CD4-positive, alpha-beta T cell treated with Interleukin-15 for 4 hours (primary cell): ENCODE data around the gene KLRG1.

Experiments
- DNase-seq: peaks from one replicate; pipeline ENCODE4 v3.0.0-alpha.2; 2020; ENCODE audit warnings: low spot score

Gene KLRG1

DNA sequence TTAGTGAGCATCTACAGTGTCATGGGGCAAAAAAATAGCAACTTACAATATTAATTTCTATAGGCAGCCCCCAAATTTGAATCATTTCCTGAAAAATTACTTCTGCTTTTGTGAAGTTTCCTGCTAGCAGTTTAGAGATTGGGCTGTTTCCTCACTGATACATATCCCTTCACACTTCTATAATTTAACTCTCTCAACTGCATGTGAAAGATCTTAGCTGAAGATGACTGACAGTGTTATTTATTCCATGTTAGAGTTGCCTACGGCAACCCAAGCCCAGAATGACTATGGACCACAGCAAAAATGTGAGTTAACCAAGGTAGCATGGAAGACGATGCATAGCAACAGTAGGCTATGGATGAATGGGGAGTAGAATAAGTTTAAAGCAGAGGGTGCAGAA lies at the start of gene KLRG1:
Gene KLRG1 (plus strand): TSS at position 134 of the 400 bp plus-strand sequence. CDS start 90 bp downstream, at position 224.
- DNase-seq, result peak; percentile 50

- DNase-seq, result no peak
These were observed 47.5 kb upstream of the KLRG1 start for GRCh38 chr12:8941691-8942478.

DNA sequence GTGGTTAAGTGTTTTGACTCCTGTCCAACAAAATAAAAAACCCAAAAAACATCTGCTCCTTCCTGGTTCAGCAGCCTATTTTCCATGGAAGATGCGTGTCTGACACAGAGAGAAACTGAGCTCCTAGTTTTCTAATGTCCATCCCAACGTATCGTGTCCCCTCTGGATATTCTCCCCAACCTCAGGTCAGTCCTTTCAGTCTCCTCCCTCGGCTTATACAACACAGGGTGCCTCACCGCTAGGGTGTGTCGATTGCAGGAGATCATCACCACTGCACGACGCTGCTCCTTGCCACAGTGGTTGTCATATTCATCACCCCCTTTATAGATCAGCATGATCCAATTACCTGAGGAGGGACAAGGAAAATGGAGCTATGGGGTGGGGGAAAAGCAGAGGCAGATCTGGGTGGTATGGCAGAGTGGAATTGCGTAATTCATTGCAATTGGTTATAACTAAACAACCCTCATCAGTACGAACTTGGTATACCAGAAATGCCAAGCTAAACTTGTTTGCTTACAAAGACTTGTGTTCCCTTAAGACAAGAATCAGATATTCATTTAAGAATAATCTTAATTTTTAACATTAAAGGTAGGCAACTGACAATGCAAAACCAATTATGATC lies 45.7 kb upstream of the KLRG1 start:
- no peak for DNase-seq

DNA sequence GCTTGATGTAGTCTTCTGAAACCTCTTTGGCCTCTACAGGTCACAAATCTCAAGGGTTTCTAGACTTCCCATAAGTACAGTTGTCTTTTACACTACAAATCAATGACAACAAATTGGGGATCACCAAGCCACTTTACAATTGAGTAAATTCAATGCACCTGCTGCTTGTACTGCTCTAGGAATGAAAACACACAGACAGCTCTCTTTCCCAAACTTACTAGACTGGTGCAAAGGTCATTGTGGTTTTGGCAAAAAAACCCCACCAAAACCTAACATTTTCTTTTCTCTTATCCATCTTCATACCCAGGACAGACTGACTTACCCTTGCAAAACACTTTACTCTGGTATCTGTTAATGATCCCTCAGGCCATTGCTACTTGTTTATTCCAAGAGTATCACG lies 42.6 kb upstream of the KLRG1 start:
- no peak for DNase-seq

- DNase-seq, result no peak
These were observed 41.6 kb upstream of the KLRG1 start for GRCh38 chr12:8947737-8948136.

DNA sequence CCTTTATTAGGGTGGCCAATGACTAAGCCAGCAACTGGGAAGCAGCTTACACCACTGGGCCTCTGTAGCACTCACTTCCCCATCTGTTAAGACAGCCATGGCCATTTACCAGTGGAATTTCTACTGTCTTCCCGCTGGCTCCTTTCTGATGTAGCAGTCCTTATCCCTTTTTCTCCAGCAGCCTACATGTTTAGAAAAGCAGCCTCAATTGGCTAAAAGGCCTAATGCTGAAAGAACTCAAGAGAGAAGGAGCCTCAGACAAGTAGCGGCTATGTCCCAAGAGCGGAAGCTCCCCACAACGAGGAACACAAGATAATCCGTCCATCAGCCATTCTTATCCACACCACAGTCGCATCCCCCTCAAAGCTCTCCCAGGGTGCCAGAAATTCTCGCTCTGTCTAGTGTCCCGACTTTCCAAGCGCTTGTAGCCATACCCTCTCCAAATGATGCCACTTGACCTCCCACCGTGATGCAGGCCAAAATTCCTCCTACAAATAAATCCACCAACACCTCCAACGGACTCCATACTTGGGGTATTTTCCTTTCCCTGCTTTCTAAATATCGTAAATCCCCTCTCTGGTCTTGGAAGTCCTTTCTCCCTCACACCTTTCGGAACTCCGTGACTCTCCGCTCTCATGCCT lies 40.5 kb upstream of the KLRG1 start:
- no peak for DNase-seq

DNA sequence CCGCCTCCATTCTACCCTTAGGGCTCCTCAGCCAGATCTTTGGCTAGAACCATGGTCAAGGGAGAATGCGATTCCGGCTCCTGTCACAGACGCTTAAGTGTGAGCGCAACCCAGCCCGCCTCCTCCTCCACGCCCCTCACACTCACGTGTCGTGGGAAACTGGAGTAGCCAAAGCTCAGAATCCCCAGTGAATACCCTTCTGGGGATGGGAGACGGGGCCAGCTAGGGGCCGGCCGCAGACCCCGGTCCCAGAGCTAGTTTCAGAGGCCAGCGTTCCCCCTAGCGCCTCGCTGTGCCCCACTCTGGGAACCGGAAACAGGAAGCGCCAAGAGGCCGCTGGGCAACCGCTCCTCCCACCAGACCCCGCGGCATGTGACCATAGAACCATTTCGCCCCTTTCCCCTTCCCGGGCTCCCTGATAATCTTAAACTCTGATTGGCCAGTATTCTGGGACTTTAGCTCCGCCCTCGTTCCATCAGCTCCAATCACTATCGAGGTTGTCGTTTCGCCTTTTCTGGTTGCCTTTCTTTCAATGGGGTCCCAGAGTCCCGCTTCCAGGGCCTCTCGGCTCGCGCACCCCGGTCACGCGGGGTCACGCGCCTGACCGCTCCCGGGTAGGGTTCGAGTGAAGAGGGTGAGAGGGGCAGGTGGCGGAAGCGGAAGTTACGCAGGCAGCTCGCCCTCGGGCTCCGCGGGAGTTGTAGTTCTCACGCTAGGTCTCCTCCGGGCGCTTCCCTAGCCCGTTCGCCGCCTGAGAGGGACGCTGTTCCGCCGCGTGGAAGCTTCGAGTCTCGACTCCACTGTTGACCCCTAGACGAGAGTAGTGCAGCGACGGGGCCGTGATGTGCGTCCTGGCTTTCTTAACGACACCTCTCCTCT lies 39.8 kb upstream of the KLRG1 start, which contains the start of gene M6PR:
Gene M6PR (minus strand): TSS at position 304 of the 879 bp plus-strand sequence. CDS start 3,241 bp downstream, outside the sequence.
- DNase-seq, result peak; percentile 89

- no peak for DNase-seq
These were observed 39.2 kb upstream of the KLRG1 start for GRCh38 chr12:8950221-8950527.

DNA sequence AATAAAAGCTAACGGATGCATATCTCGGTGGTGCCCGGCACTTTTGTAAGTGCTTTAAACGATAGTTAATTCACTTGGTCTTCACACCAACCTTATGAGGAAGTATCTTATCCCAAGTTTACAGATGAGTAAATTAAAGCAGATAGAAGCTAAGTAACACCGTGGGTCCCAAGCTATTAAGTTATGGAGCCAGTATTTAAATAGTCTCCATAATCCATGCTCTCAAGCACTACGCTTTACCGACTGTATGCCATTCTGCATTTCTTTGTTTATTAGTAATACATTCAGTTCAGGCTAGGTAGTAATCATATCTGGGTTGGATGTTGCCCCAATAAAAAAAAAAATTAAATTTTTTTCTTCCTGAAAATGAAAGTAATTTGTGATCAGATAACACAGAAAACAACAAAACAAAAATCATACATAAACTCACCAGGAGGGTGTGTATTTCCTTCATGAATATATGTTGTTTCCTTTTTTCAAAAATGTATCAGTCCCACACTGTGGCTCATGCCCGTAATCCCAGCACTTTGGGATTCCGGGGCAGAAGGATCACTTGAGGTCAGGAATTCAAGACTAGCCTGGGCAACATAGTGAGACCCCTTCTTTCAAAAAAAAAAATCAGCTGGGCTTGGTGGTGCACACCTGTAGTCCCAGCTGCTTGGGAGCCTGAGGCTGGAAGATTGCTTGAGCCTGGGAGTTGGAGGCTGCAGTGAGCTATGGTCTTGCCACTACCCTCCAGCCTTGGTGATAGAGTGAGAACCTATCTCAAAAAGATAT lies 38.5 kb upstream of the KLRG1 start:
- DNase-seq, result peak; percentile 51

DNA sequence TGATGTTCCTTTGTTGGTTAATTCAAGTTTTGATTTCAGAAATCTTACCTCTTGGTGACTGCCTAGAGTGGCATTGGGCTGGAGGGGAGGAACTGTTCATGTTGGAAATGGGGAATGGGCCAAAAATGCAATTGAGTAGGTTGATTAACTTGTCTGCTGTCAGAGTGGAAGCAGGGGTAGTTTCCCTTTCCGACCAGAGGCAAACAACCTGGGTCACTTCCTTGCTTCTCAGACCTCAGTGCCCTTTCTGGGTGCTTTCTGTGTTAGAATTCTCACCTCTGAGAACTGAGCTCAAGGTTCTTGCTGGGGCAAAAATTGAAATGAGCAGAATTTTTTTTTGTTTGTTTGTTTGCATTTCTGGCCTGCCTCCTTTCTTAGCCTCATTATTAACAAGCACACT lies 37.6 kb upstream of the KLRG1 start:
- peak; percentile 58 for DNase-seq

GRCh38 chr12:8953773-8954402 lies 35.5 kb upstream of the KLRG1 start:
- DNase-seq, result peak; percentile 80

- DNase-seq, result no peak
These were observed 33.3 kb upstream of the KLRG1 start for GRCh38 chr12:8956073-8956472.

DNA sequence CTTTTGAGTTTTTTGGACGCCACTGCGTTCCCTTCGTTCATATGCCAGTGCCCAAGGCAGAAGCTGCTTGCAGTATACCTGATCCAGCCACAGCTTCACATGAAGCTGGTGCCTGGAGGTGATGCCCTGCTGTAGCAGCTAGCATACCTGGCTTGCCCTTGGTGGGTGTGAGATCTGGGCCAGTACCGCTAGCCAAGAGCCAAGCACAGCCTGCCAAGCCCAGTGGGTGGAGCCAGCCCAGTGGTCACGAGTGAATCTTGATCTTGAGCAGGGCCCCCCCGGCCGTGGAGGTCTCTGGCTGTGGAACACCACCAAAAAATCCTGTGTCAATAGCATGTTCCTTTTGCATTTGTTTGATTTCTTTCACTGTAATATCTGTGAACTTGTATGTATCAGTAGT lies 32.6 kb upstream of the KLRG1 start:
- no peak for DNase-seq

DNA sequence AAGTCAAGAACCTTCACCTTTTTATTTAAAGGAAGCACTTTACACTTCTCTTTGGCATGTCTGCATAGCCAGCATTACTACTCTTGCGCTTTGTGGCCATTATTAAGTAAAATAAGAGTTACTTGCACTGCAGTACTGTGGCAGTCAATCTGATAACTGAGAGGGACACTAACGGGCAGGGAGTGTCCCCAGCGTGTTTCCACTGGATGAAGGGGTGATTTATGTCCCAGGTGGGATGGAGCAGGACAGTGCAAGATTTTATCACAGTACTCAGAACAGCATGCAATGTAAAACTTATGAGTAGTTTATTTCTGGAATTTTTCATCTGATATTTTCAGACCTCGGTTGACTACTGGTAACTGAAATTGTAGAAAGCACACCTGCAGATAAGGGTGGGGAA lies 31.8 kb upstream of the KLRG1 start:
- DNase-seq, result no peak

DNA sequence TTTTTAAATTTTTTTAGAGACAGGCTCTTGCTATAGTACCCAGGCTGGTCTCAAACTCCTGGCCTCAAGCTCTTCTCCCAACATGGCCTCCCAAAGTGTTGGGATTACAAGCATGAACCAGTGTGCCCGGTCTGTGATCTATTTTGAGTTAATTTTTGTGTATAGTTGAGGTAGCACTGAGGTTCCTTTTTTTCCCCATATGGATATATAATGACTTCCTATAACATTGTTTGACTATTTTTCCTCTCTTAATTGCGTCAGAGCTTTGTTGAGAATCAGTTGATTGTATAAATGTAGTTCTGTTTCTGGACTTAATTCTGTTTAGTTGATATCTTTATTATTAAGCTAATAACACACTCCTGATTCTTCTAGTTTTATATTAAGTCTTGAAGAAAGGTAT lies 31.3 kb upstream of the KLRG1 start:
- DNase-seq, result no peak

- peak; percentile 54 for DNase-seq
These were observed 29.2 kb upstream of the KLRG1 start for GRCh38 chr12:8960176-8960575.

DNA sequence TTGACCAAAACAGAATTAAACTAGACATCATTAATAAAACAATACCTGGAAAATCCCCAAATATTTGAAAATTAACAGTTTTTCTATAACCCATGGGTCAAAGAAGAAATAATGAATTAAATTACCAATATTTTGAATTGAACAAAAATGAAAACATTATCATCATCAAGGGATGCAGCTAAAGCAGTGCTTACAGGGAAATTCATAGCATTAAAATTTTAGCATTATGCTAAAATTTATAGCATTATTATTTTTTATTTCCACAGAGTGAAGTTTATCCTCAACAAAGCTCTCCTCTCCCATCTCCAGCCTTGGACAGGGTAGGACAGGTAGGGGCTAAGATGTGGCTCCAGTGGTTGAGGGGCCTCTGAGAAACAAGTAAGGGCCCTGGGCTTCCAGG lies 20.6 kb upstream of the KLRG1 start:
- no peak for DNase-seq

GRCh38 chr12:8969861-8970411 lies 19.4 kb upstream of the KLRG1 start:
- DNase-seq, result no peak

GRCh38 chr12:8970432-8970831 lies 18.9 kb upstream of the KLRG1 start:
- no peak for DNase-seq

GRCh38 chr12:8980137-8980536 lies 9.2 kb upstream of the KLRG1 start:
- DNase-seq, result no peak
